HCT116 (cell line): ENCODE data around the gene ETNK1. TPM values are rescaled to one million over a fixed set of nuclear protein-coding genes. Genes with fewer than 3 reads are reported as not detected.

Experiments used
- ATAC-seq: fragments of 200-7000 bp; cut with Tn5 transposase; 2 replicates; pipeline ENCODE4 v1.9.1; 2020; ENCODE audit warnings: mild to moderate bottlenecking, moderate library complexity
- BruUV-seq: library from RNA; stranded (reverse); fragments of 400-500 nt; replicated peaks from 2 replicates; lab custom pipeline; 2021; lab: Mats Ljungman, UMichigan
- CTCF ChIA-PET: fragments of 300-600 bp; sonication (Branson Sonifier 250); formaldehyde crosslinking; loops from one replicate; lab custom pipeline; 2021; ENCODE audit warnings: antibody characterized with exemption; lab: Charles Lee
- POLR2A ChIA-PET: fragments of 300-600, 350-600 bp; sonication (Branson Sonifier 250); formaldehyde crosslinking; loops from one replicate; lab custom pipeline; 2021; ENCODE audit warnings: antibody characterized with exemption; lab: Charles Lee
- RAD21 ChIA-PET, 2 experiments: fragments of 300-600 bp; sonication (Branson Sonifier 250); formaldehyde crosslinking; loops; one replicate each; lab custom pipeline; 2023; ENCODE audit warnings: low total read pairs in 2 of 2; ENCODE audit not compliant: uncharacterized antibody in 2 of 2, unreplicated experiment in 2 of 2, low non-redundant PET in 1 of 2; lab: Charles Lee
- DNase-seq: peaks from one replicate; pipeline ENCODE4 v3.0.0-alpha.2; 2010; ENCODE audit warnings: low read depth, low spot score
- H2AFZ ChIP-seq: fragments of 200-600 bp; shearing (Covaris generic), sonication (generic); 2 replicates; pipeline ENCODE4 v1.6.1; 2017; ENCODE audit warnings: low read depth, mixed run types, mixed read lengths, antibody characterized with exemption, low read length; ENCODE audit not compliant: poor library complexity, severe bottlenecking
- H3K27ac ChIP-seq: 2 replicates; pipeline ENCODE4 v1.5.1; 2012; ENCODE audit warnings: low read depth, low read length
- H3K27me3 ChIP-seq: fragments of 200-600 bp; sonication (generic); 2 replicates; pipeline ENCODE4 v1.6.1; 2016; ENCODE audit warnings: mixed run types, low read length, mixed read lengths; ENCODE audit not compliant: insufficient read depth
- H3K36me3 ChIP-seq, 2 experiments: fragments of 200-500 bp in 1 of 2; fragments of 200-600 bp in 1 of 2; sonication (Bioruptor generic) in 1 of 2; sonication (generic) in 1 of 2; 2 replicates each; pipeline versions ENCODE4 v1.5.1 to v1.6.1; 2014 to 2016; ENCODE audit warnings: low read length in 2 of 2, inconsistent platforms in 1 of 2, mixed read lengths in 1 of 2, mixed run types in 1 of 2; ENCODE audit not compliant: insufficient read depth in 2 of 2, control insufficient read depth in 1 of 2
- H3K4me1 ChIP-seq, 2 experiments: fragments of 200-600 bp in 1 of 2; sonication (generic) in 1 of 2; 2 replicates each; pipeline versions ENCODE4 v1.5.1 to v1.6.1; 2012 to 2017; ENCODE audit warnings: low read length in 2 of 2, inconsistent platforms in 1 of 2, mild to moderate bottlenecking in 1 of 2, mixed read lengths in 1 of 2, mixed run types in 1 of 2, moderate library complexity in 1 of 2; ENCODE audit not compliant: insufficient read depth in 2 of 2, control insufficient read depth in 1 of 2
- H3K4me2 ChIP-seq: fragments of 200-600 bp; sonication (generic); 2 replicates; pipeline ENCODE4 v1.6.1; 2017; ENCODE audit warnings: mixed run types, low read length, mixed read lengths
- H3K4me3 ChIP-seq, 2 experiments: fragments of 200-600 bp in 1 of 2; sonication (generic) in 1 of 2; replicated peaks in 1 of 2; 2 replicates each; pipeline ENCODE4 v1.5.1; 2011 to 2016; ENCODE audit warnings: low read length in 2 of 2, control low read depth in 1 of 2, low read depth in 1 of 2, mild to moderate bottlenecking in 1 of 2, mixed read lengths in 1 of 2, mixed run types in 1 of 2
- H3K79me2 ChIP-seq: fragments of 200-600 bp; sonication (generic); 2 replicates; pipeline ENCODE4 v1.6.1; 2017; ENCODE audit warnings: mild to moderate bottlenecking, mixed run types, low read length, moderate library complexity, mixed read lengths; ENCODE audit not compliant: insufficient read depth
- H3K9ac ChIP-seq: fragments of 200-600 bp; sonication (generic); 2 replicates; pipeline ENCODE4 v1.6.1; 2016; ENCODE audit warnings: low read length, mixed read lengths
- H3K9me2 ChIP-seq: fragments of 200-600 bp; sonication (generic), shearing (Covaris generic); 2 replicates; pipeline ENCODE4 v1.6.1; 2017; ENCODE audit warnings: mixed run types, mild to moderate bottlenecking, moderate library complexity; ENCODE audit not compliant: insufficient read depth
- H3K9me3 ChIP-seq, 2 experiments: fragments of 200-500 bp in 1 of 2; fragments of 200-600 bp in 1 of 2; sonication (Bioruptor generic) in 1 of 2; sonication (generic) in 1 of 2; 2 replicates each; pipeline ENCODE4 v1.6.1; 2014 to 2017; ENCODE audit warnings: low read length in 2 of 2, mixed read lengths in 2 of 2, inconsistent platforms in 1 of 2, low read depth in 1 of 2, mild to moderate bottlenecking in 1 of 2, mixed run types in 1 of 2, moderate library complexity in 1 of 2; ENCODE audit not compliant: control insufficient read depth in 1 of 2, insufficient read depth in 1 of 2
- H4K20me1 ChIP-seq: fragments of 200-600 bp; sonication (generic), shearing (Covaris generic); 2 replicates; pipeline ENCODE4 v1.6.1; 2017; ENCODE audit warnings: mixed run types, mild to moderate bottlenecking, moderate library complexity; ENCODE audit not compliant: insufficient read depth
- CBX3 ChIP-seq: IDR thresholded peaks from 2 replicates; pipeline ENCODE4 v1.6.1; 2012; ENCODE audit warnings: low read depth
- CEBPB ChIP-seq: IDR thresholded peaks from 2 replicates; pipeline ENCODE4 v1.6.1; 2012; ENCODE audit warnings: low read depth
- ELF1 ChIP-seq: IDR thresholded peaks from 2 replicates; pipeline ENCODE4 v1.6.1; 2012; ENCODE audit warnings: low read depth, borderline replicate concordance
- EZH2 ChIP-seq: fragments of 200-600 bp; sonication (generic); IDR thresholded peaks from 2 replicates; pipeline ENCODE4 v1.6.1; 2017; ENCODE audit warnings: antibody characterized with exemption, mixed run types
- EZH2phosphoT487 ChIP-seq: fragments of 200-600 bp; IDR thresholded peaks from 2 replicates; pipeline ENCODE4 v1.6.1; 2018; ENCODE audit warnings: antibody characterized with exemption, borderline replicate concordance
- FOSL1 ChIP-seq: IDR thresholded peaks from 2 replicates; pipeline ENCODE4 v1.6.1; 2012; ENCODE audit warnings: low read depth
- JUND ChIP-seq: IDR thresholded peaks from 2 replicates; pipeline ENCODE4 v1.6.1; 2012
- POLR2A ChIP-seq: IDR thresholded peaks from 2 replicates; pipeline ENCODE4 v1.7.0; 2011; ENCODE audit warnings: borderline replicate concordance; ENCODE audit not compliant: insufficient read depth, insufficient read length; ENCODE audit errors: extremely low read depth
- RAD21 ChIP-seq: IDR thresholded peaks from 2 replicates; pipeline ENCODE4 v1.6.1; 2012; ENCODE audit warnings: low read depth, mild to moderate bottlenecking
- SIN3A ChIP-seq: IDR thresholded peaks from 2 replicates; pipeline ENCODE4 v1.6.1; 2012; ENCODE audit warnings: low read depth
- TCF7L2 ChIP-seq: IDR thresholded peaks from 2 replicates; pipeline ENCODE4 v1.7.0; 2011; ENCODE audit warnings: borderline replicate concordance, inconsistent platforms; ENCODE audit not compliant: insufficient read depth, insufficient read length; ENCODE audit errors: extremely low read depth
- YY1 ChIP-seq: IDR thresholded peaks from 2 replicates; pipeline ENCODE4 v1.6.1; 2011; ENCODE audit warnings: low read length, low read depth, moderate library complexity, mild to moderate bottlenecking; ENCODE audit not compliant: insufficient replicate concordance; ENCODE audit errors: extremely low read depth
- ZNF274 ChIP-seq: fragments of 200-500 bp; sonication (Bioruptor generic); IDR thresholded peaks from 2 replicates; pipeline ENCODE4 v1.6.1; 2014; ENCODE audit warnings: mild to moderate bottlenecking, low read depth, low read length, inconsistent platforms
- intact Hi-C: fragments of 100-400 bp; cut with micrococcal nuclease; formaldehyde crosslinking; loops from 2 replicates; pipeline ENCODE4 v1.10.0; 2022
- total RNA-seq: library from RNA; stranded (reverse); gene quantifications from one replicate; pipeline ENCODE4 v1.2.1, GENCODE V29; 2021; ENCODE audit not compliant: unreplicated experiment
- TF ChIP-seq, protein P1 (sequence below), 3 experiments: fragments of 200-600 bp in 1 of 3; sonication (generic) in 1 of 3; IDR thresholded peaks in 2 of 3; conservative IDR thresholded peaks in 1 of 3; 2 replicates each; pipeline ENCODE4 v1.5.1; 2012 to 2017; ENCODE audit warnings: low read depth in 2 of 3, low read length in 2 of 3, antibody characterized with exemption in 1 of 3, borderline replicate concordance in 1 of 3, control low read depth in 1 of 3, mild to moderate bottlenecking in 1 of 3, mixed read lengths in 1 of 3, mixed run types in 1 of 3, moderate library complexity in 1 of 3; ENCODE audit not compliant: insufficient read depth in 1 of 3
- TF ChIP-seq, protein P2 (sequence below): IDR thresholded peaks from 2 replicates; pipeline ENCODE4 v1.6.1; 2012
- TF ChIP-seq, protein P3 (sequence below): IDR thresholded peaks from 2 replicates; pipeline ENCODE4 v1.6.1; 2012; ENCODE audit warnings: low read depth

The ETNK1 gene
- total RNA-seq, 1 experiment from 2014 or later = 83.6 TPM

DNA sequence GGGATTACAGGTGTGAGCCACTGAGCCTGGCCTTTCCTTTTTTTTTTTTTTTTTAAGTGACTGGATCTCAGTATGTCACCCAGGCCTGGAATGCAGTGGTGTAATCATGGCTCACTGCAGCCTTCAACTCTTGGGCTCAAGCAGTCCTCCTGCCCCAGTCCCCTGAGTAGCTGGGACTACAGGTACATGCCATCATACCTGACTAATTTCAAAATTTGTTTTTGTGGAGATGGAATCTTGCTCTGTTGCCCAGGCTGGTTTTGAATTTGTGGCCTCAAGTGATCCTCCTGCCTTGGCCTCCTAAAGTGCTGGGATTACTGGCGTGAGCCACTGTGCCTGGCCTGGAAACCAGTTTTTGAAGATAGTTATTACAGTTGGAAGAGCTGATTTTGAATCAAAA, 37.4 kb downstream of the ETNK1 start:
- ChIA-PET CTCF (interaction anchor here (1.2 kb wide), 1 partner anchor 9 kb away, joined by 3 read pairs; no protein-coding TSS in a partner anchor), RAD21 (no interaction called here), POLR2A (no interaction called here)
- Histone ChIP-seq H3K27me3 (no peaks in the 10 kb centered on the region), H3K4me1 (no peaks in the 10 kb centered on the region), H3K79me2 (peaks cover 20% of the 10 kb centered on the region), H3K9me3 (no peaks in the 10 kb centered on the region), H2AFZ (no peak overlapping the region), H3K27ac (no peak overlapping the region), H3K4me2 (no peak overlapping the region), H3K4me3 (no peak overlapping the region), H3K9me2 (no peaks in the 10 kb centered on the region), H3K36me3 (peaks cover 3 to 8% of the 10 kb centered on the region in 2 experiments; a peak in 1 of 4 replicates), H4K20me1 (no peaks in the 10 kb centered on the region), H3K9ac (no peak overlapping the region)
- TF ChIP-seq CEBPB (no peak), POLR2A (no peak), SIN3A (no peak), CBX3 (no peak)
- BruUV-seq = no TSS peak
- intact Hi-C loops = loop anchor here (10.0 kb wide), 1 partner anchor 578 kb away; no protein-coding TSS in a partner anchor
- ATAC-seq (no peak), DNase-seq (no peak)

DNA sequence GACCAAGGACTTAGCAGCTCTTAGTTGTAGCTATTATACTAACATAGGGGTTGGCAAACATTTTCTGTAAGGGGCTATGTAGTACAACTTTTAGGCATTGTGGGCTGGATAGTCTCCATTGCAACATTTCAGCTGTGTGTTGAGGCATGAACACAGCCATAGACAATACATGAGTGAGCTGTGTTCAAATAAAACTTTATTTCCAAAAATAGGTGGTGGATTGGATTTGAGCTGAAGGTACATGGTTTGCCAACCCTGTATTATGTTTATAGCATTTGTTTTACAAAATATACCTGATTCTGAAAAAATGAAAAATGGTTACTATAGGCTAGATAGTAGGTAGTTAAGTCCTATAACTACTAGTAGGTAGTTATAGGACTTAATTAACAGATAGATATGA, 40.5 kb downstream of the ETNK1 start:
- no peak for DNase-seq
- TF ChIP-seq ZNF274 = no peak
- TF ChIP-seq TCF7L2 = no peak
- no peak for TF ChIP-seq EZH2phosphoT487
- TF ChIP-seq ELF1 = no peak
- TF ChIP-seq SIN3A = no peak
- no peak for TF ChIP-seq RAD21
- TF ChIP-seq YY1 = no peak
- no peak for TF ChIP-seq CBX3
- TF ChIP-seq, protein P1, sequence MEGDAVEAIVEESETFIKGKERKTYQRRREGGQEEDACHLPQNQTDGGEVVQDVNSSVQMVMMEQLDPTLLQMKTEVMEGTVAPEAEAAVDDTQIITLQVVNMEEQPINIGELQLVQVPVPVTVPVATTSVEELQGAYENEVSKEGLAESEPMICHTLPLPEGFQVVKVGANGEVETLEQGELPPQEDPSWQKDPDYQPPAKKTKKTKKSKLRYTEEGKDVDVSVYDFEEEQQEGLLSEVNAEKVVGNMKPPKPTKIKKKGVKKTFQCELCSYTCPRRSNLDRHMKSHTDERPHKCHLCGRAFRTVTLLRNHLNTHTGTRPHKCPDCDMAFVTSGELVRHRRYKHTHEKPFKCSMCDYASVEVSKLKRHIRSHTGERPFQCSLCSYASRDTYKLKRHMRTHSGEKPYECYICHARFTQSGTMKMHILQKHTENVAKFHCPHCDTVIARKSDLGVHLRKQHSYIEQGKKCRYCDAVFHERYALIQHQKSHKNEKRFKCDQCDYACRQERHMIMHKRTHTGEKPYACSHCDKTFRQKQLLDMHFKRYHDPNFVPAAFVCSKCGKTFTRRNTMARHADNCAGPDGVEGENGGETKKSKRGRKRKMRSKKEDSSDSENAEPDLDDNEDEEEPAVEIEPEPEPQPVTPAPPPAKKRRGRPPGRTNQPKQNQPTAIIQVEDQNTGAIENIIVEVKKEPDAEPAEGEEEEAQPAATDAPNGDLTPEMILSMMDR (IDR thresholded peaks at IDR 0.05 in 2 of 3, conservative IDR thresholded peaks at IDR 0.05 in 1 of 3; ENCODE audit: borderline replicate concordance in 1 of 3, insufficient read depth in 1 of 3, low read depth in 2 of 3, low read length in 2 of 3) = no peak
- no peak for TF ChIP-seq EZH2
- TF ChIP-seq, protein P2, sequence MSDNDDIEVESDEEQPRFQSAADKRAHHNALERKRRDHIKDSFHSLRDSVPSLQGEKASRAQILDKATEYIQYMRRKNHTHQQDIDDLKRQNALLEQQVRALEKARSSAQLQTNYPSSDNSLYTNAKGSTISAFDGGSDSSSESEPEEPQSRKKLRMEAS = no peak
- no peak for TF ChIP-seq CEBPB
- TF ChIP-seq, protein P3, sequence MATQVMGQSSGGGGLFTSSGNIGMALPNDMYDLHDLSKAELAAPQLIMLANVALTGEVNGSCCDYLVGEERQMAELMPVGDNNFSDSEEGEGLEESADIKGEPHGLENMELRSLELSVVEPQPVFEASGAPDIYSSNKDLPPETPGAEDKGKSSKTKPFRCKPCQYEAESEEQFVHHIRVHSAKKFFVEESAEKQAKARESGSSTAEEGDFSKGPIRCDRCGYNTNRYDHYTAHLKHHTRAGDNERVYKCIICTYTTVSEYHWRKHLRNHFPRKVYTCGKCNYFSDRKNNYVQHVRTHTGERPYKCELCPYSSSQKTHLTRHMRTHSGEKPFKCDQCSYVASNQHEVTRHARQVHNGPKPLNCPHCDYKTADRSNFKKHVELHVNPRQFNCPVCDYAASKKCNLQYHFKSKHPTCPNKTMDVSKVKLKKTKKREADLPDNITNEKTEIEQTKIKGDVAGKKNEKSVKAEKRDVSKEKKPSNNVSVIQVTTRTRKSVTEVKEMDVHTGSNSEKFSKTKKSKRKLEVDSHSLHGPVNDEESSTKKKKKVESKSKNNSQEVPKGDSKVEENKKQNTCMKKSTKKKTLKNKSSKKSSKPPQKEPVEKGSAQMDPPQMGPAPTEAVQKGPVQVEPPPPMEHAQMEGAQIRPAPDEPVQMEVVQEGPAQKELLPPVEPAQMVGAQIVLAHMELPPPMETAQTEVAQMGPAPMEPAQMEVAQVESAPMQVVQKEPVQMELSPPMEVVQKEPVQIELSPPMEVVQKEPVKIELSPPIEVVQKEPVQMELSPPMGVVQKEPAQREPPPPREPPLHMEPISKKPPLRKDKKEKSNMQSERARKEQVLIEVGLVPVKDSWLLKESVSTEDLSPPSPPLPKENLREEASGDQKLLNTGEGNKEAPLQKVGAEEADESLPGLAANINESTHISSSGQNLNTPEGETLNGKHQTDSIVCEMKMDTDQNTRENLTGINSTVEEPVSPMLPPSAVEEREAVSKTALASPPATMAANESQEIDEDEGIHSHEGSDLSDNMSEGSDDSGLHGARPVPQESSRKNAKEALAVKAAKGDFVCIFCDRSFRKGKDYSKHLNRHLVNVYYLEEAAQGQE = no peak
- no peak for TF ChIP-seq FOSL1
- no peak for TF ChIP-seq JUND

More for the DNA sequence above, 40.5 kb downstream of the ETNK1 start:
- CTCF ChIA-PET = interaction anchor here (1.7 kb wide), 1 partner anchor 19 kb away, joined by 8 read pairs; no protein-coding TSS in a partner anchor
- Histone ChIP-seq H3K4me1 (no peaks in the 10 kb centered on the region), H3K4me2 (no peak overlapping the region), H3K36me3 (peaks cover 3 to 9% of the 10 kb centered on the region in 2 experiments; a peak in 1 of 4 replicates), H3K9me3 (no peaks in the 10 kb centered on the region), H3K27me3 (no peaks in the 10 kb centered on the region), H3K9me2 (no peaks in the 10 kb centered on the region), H3K4me3 (no peak overlapping the region), H3K79me2 (peaks cover 10% of the 10 kb centered on the region), H3K27ac (no peak overlapping the region), H4K20me1 (no peaks in the 10 kb centered on the region), H2AFZ (no peak overlapping the region), H3K9ac (no peak overlapping the region)
- POLR2A ChIA-PET = no interaction called here
- no TSS peak for BruUV-seq
- RAD21 ChIA-PET = no interaction called here
- intact Hi-C loops = loop anchor here (10.0 kb wide), 1 partner anchor 581 kb away; no protein-coding TSS in a partner anchor
- ATAC-seq = no peak
